Neuronal stem cell (in vitro differentiated cells): ENCODE data around the gene CCDC192.

Experiments used
- DNase-seq: peaks from one replicate; pipeline ENCODE4 v3.0.0-alpha.2; 2013; ENCODE audit warnings: low spot score
- H2AFZ ChIP-seq: one replicate; pipeline ENCODE4 v1.6.1; 2013; ENCODE audit warnings: mild to moderate bottlenecking, low read length, inconsistent platforms
- H2AK5ac ChIP-seq: 2 replicates; pipeline ENCODE4 v1.6.1; 2013; ENCODE audit warnings: low read depth, mild to moderate bottlenecking, inconsistent platforms, low read length, moderate library complexity, mixed read lengths
- H2BK120ac ChIP-seq: 2 replicates; pipeline ENCODE4 v1.6.1; 2013; ENCODE audit warnings: low read depth, mild to moderate bottlenecking, inconsistent platforms, low read length, moderate library complexity, mixed read lengths
- H2BK12ac ChIP-seq: one replicate; pipeline ENCODE4 v1.6.1; 2013; ENCODE audit warnings: low read length, inconsistent platforms
- H2BK15ac ChIP-seq: 2 replicates; pipeline ENCODE4 v1.6.1; 2013; ENCODE audit warnings: mild to moderate bottlenecking, low read length, inconsistent platforms, mixed read lengths
- H2BK5ac ChIP-seq: one replicate; pipeline ENCODE4 v1.6.1; 2013; ENCODE audit warnings: inconsistent platforms, mild to moderate bottlenecking, low read length, moderate library complexity
- H3K14ac ChIP-seq: one replicate; pipeline ENCODE4 v1.6.1; 2013; ENCODE audit warnings: low read length, inconsistent platforms
- H3K18ac ChIP-seq: 2 replicates; pipeline ENCODE4 v1.6.1; 2013; ENCODE audit warnings: low read length, inconsistent platforms
- H3K23ac ChIP-seq: 2 replicates; pipeline ENCODE4 v1.6.1; 2013; ENCODE audit warnings: low read depth, mild to moderate bottlenecking, mixed read lengths, low read length, inconsistent platforms; ENCODE audit not compliant: poor library complexity
- H3K27ac ChIP-seq: replicated peaks from 3 replicates; pipeline ENCODE4 v1.5.1; 2013; ENCODE audit warnings: low read length, inconsistent platforms
- H3K27me3 ChIP-seq, 3 experiments: 2 replicates each; pipeline ENCODE4 v1.6.1; 2013; ENCODE audit warnings: low read length in 3 of 3, mild to moderate bottlenecking in 2 of 3, inconsistent platforms in 1 of 3, low read depth in 1 of 3, mixed read lengths in 1 of 3, moderate library complexity in 1 of 3; ENCODE audit not compliant: control insufficient read depth in 3 of 3, insufficient read depth in 3 of 3
- H3K36me3 ChIP-seq, 2 donors: replicated peaks in 1 of 2; 2 replicates each; pipeline ENCODE4 v1.6.1; 2013; ENCODE audit warnings: low read length in 2 of 2; ENCODE audit not compliant: control insufficient read depth in 2 of 2, insufficient read depth in 2 of 2
- H3K4ac ChIP-seq: 2 replicates; pipeline ENCODE4 v1.6.1; 2013; ENCODE audit warnings: inconsistent platforms, mild to moderate bottlenecking, low read length, moderate library complexity
- H3K4me1 ChIP-seq, 2 donors: 1 replicate in 1 of 2; 2 replicates in 1 of 2; pipeline ENCODE4 v1.6.1; 2013; ENCODE audit warnings: low read length in 2 of 2, low read depth in 1 of 2; ENCODE audit not compliant: control insufficient read depth in 2 of 2, insufficient read depth in 1 of 2
- H3K4me2 ChIP-seq: one replicate; pipeline ENCODE4 v1.6.1; 2013; ENCODE audit warnings: mild to moderate bottlenecking, low read length, inconsistent platforms; ENCODE audit not compliant: insufficient read depth, poor library complexity, severe bottlenecking
- H3K4me3 ChIP-seq, 2 donors: 2 replicates each; pipeline ENCODE4 v1.5.1; 2013; ENCODE audit warnings: low read length in 2 of 2, mild to moderate bottlenecking in 2 of 2, inconsistent platforms in 1 of 2, moderate library complexity in 1 of 2
- H3K79me1 ChIP-seq: one replicate; pipeline ENCODE4 v1.6.1; 2013; ENCODE audit warnings: low read depth, mild to moderate bottlenecking, inconsistent platforms, low read length, moderate library complexity
- H3K9ac ChIP-seq: one replicate; pipeline ENCODE4 v1.6.1; 2013; ENCODE audit warnings: mild to moderate bottlenecking, low read depth, low read length, inconsistent platforms; ENCODE audit not compliant: poor library complexity
- H3K9me3 ChIP-seq, 2 donors: replicated peaks in 1 of 2; 2 replicates each; pipeline versions ENCODE3 to v1.6.1; 2013; ENCODE audit warnings: low read length in 2 of 2, mild to moderate bottlenecking in 2 of 2, inconsistent platforms in 1 of 2, low read depth in 1 of 2, mixed read lengths in 1 of 2, moderate library complexity in 1 of 2; ENCODE audit not compliant: control insufficient read depth in 2 of 2, insufficient read depth in 1 of 2
- H4K8ac ChIP-seq: one replicate; pipeline ENCODE4 v1.6.1; 2013; ENCODE audit warnings: low read depth, mild to moderate bottlenecking, inconsistent platforms, low read length, moderate library complexity
- H4K91ac ChIP-seq: one replicate; pipeline ENCODE4 v1.6.1; 2013; ENCODE audit warnings: low read length, low read depth, mild to moderate bottlenecking, inconsistent platforms; ENCODE audit not compliant: poor library complexity
- WGBS, 2 donors: extraction: QIAGEN DNeasy Blood & Tissue Kit; methylation state at CpG; one replicate each; pipeline ENCODE4 v1.1.7; 2013; ENCODE audit warnings: missing lambda C conversion rate in 2 of 2, mixed read lengths in 1 of 2; ENCODE audit not compliant: insufficient read length in 2 of 2, insufficient replicate concordance in 1 of 2; ENCODE audit errors: extremely low coverage in 2 of 2; 5-methylcytosine and 5-hydroxymethylcytosine counted together

CCDC192 gene

GRCh38 chr5:127960270-127960691, 257.1 kb downstream of the CCDC192 start:
- no peak overlapping the region for H2BK15ac ChIP-seq
- DNase-seq = no peak
- no peaks in the 10 kb centered on the region for H3K36me3 ChIP-seq
- no peak overlapping the region for H2AFZ ChIP-seq
- no peak overlapping the region for H3K27ac ChIP-seq
- H3K4me1 ChIP-seq = peaks cover 4 to 8% of the 10 kb centered on the region in 2 donors
- H3K27me3 ChIP-seq = no peaks in the 10 kb centered on the region
- WGBS, 2 donors = no CpG with 5 or more reads among the region's 1 CpG
- H4K8ac ChIP-seq = no peak overlapping the region
- no peak overlapping the region for H3K4ac ChIP-seq
- no peak overlapping the region for H4K91ac ChIP-seq
- no peak overlapping the region for H2BK12ac ChIP-seq
- no peak overlapping the region for H3K18ac ChIP-seq
- H3K4me3 ChIP-seq = no peak overlapping the region
- H3K14ac ChIP-seq = no peak overlapping the region
- no peak overlapping the region for H2BK120ac ChIP-seq
- H2BK5ac ChIP-seq = no peak overlapping the region
- H3K9me3 ChIP-seq = no peaks in the 10 kb centered on the region
- no peaks in the 10 kb centered on the region for H3K79me1 ChIP-seq
- H3K4me2 ChIP-seq = no peak overlapping the region
- no peak overlapping the region for H3K9ac ChIP-seq
- no peak overlapping the region for H3K23ac ChIP-seq
- no peak overlapping the region for H2AK5ac ChIP-seq

- no peak overlapping the region for H3K4ac ChIP-seq
- no peak overlapping the region for H3K9ac ChIP-seq
- no peak overlapping the region for H2BK5ac ChIP-seq
- no peak overlapping the region for H3K27ac ChIP-seq
- H3K18ac ChIP-seq = no peak overlapping the region
- H2AFZ ChIP-seq = no peak overlapping the region
- H2BK120ac ChIP-seq = no peak overlapping the region
- H3K36me3 ChIP-seq = no peaks in the 10 kb centered on the region
- H2BK12ac ChIP-seq = no peak overlapping the region
- H4K91ac ChIP-seq = no peak overlapping the region
- H3K23ac ChIP-seq = no peak overlapping the region
- no peak overlapping the region for H4K8ac ChIP-seq
- H3K79me1 ChIP-seq = no peaks in the 10 kb centered on the region
- WGBS, 2 donors = no CpG with 5 or more reads among the region's 2 CpGs
- H2BK15ac ChIP-seq = no peak overlapping the region
- H2AK5ac ChIP-seq = no peak overlapping the region
- peaks cover 4 to 8% of the 10 kb centered on the region in 2 donors for H3K4me1 ChIP-seq
- no peak overlapping the region for H3K4me2 ChIP-seq
- no peak overlapping the region for H3K14ac ChIP-seq
- no peak overlapping the region for H3K4me3 ChIP-seq
- DNase-seq = no peak
- no peaks in the 10 kb centered on the region for H3K27me3 ChIP-seq
- H3K9me3 ChIP-seq = no peaks in the 10 kb centered on the region
These were observed 258.0 kb downstream of the CCDC192 start for GRCh38 chr5:127961006-127961762.

GRCh38 chr5:127961763-127962145, 258.6 kb downstream of the CCDC192 start:
- no peak for DNase-seq
- Histone ChIP-seq H4K8ac (no peak overlapping the region), H3K9ac (no peak overlapping the region), H3K23ac (no peak overlapping the region), H2BK120ac (no peak overlapping the region), H2AK5ac (no peak overlapping the region), H2AFZ (no peak overlapping the region), H3K4me3 (no peak overlapping the region), H4K91ac (no peak overlapping the region), H3K4me2 (no peak overlapping the region), H3K27ac (no peak overlapping the region), H2BK5ac (no peak overlapping the region), H3K4ac (no peak overlapping the region), H3K4me1 (peaks cover 4 to 8% of the 10 kb centered on the region in 2 donors), H3K79me1 (no peaks in the 10 kb centered on the region), H2BK12ac (no peak overlapping the region), H3K27me3 (no peaks in the 10 kb centered on the region), H3K18ac (no peak overlapping the region), H2BK15ac (no peak overlapping the region), H3K9me3 (no peaks in the 10 kb centered on the region), H3K36me3 (no peaks in the 10 kb centered on the region), H3K14ac (no peak overlapping the region)
- WGBS, 2 donors = no CpG with 5 or more reads among the region's 3 CpGs

GRCh38 chr5:127962491-127962890, 259.3 kb downstream of the CCDC192 start:
- no peak overlapping the region for H3K23ac ChIP-seq

More at GRCh38 chr5:127962491-127962890, 259.3 kb downstream of the CCDC192 start:
- Histone ChIP-seq H3K27ac (no peak overlapping the region), H3K9ac (no peak overlapping the region), H3K4me2 (no peak overlapping the region), H4K8ac (no peak overlapping the region), H2BK15ac (no peak overlapping the region), H2BK5ac (no peak overlapping the region), H2BK12ac (no peak overlapping the region), H4K91ac (no peak overlapping the region), H3K27me3 (no peaks in the 10 kb centered on the region), H3K4ac (no peak overlapping the region), H3K9me3 (no peaks in the 10 kb centered on the region), H2BK120ac (no peak overlapping the region), H3K4me1 (peaks cover 1 to 8% of the 10 kb centered on the region in 2 donors), H2AK5ac (no peak overlapping the region), H3K79me1 (no peaks in the 10 kb centered on the region), H2AFZ (no peak overlapping the region), H3K18ac (no peak overlapping the region), H3K14ac (no peak overlapping the region), H3K36me3 (no peaks in the 10 kb centered on the region), H3K4me3 (no peak overlapping the region)
- no CpG with 5 or more reads among the region's 1 CpG for WGBS, 2 donors
- DNase-seq = no peak
